ENCODE measurements around the gene NPLOC4.

NPLOC4 gene

GRCh38 chr17:81577278-81578000 lies 59.5 kb downstream of the NPLOC4 start:
- no peaks in the 10 kb centered on the region for H3K9me3 Mint-ChIP-seq
- H3K36me3 Mint-ChIP-seq (ENCODE audit: low read depth): peaks cover 59% of the 10 kb centered on the region
- H3K27ac Mint-ChIP-seq: peak overlapping the region; percentile 71
- no peaks in the 10 kb centered on the region for H3K27me3 Mint-ChIP-seq
- H3K4me3 Mint-ChIP-seq: no peak overlapping the region
- H3K4me1 Mint-ChIP-seq (ENCODE audit: low read depth): peaks cover 20% of the 10 kb centered on the region

GRCh38 chr17:81576621-81577277 lies 60.2 kb downstream of the NPLOC4 start:
- no peak overlapping the region for H3K27ac Mint-ChIP-seq

DNA sequence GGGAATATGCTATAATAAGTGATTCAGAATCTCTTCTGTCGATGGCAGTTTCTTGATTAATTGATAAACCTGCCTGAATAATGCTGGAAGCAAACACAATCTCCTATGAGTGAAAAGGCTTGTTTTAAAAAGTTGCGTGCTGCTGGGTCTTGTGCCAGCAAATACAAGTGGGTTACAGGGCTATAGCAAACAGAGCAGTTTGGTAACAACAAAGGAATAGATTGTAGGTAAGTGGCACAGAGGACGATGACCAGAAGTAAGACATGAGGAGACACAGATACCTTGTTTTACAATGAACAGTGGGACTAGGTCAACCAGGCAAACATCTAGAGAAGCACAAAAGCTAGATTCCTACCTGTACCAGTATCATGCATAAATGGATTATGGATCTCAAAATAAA lies 61.1 kb downstream of the NPLOC4 start:
- peaks cover 20% of the 10 kb centered on the region for H3K4me1 Mint-ChIP-seq (ENCODE audit: low read depth)
- peaks cover 56% of the 10 kb centered on the region for H3K36me3 Mint-ChIP-seq (ENCODE audit: low read depth)
- H3K27ac Mint-ChIP-seq: no peak overlapping the region
- H3K9me3 Mint-ChIP-seq: no peaks in the 10 kb centered on the region
- no peak overlapping the region for H3K4me3 Mint-ChIP-seq
- H3K27me3 Mint-ChIP-seq: no peaks in the 10 kb centered on the region

More at GRCh38 chr17:81576621-81577277, 60.2 kb downstream of the NPLOC4 start:
- peaks cover 20% of the 10 kb centered on the region for H3K4me1 Mint-ChIP-seq (ENCODE audit: low read depth)
- H3K36me3 Mint-ChIP-seq (ENCODE audit: low read depth): peaks cover 58% of the 10 kb centered on the region
- no peak overlapping the region for H3K4me3 Mint-ChIP-seq
- no peaks in the 10 kb centered on the region for H3K9me3 Mint-ChIP-seq
- H3K27me3 Mint-ChIP-seq: no peaks in the 10 kb centered on the region

DNA sequence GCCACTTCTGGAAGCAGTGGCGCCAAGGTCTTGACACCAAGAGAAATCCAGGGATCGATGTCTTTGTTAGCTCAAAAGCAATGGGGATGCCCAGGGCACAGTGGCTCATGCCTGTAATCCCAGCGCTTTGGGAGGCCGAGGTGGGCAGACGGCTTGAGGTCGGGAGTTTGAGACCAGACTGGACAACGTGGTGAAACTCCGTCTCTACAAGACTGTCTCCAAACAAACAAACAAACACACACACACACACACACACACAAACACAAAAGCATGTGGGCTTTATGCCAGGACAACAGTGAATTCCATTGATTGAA lies 62.3 kb downstream of the NPLOC4 start:
- no peak overlapping the region for H3K27ac Mint-ChIP-seq
- H3K36me3 Mint-ChIP-seq (ENCODE audit: low read depth): peaks cover 52% of the 10 kb centered on the region
- H3K4me3 Mint-ChIP-seq: no peak overlapping the region
- no peaks in the 10 kb centered on the region for H3K9me3 Mint-ChIP-seq
- H3K27me3 Mint-ChIP-seq: no peaks in the 10 kb centered on the region
- H3K4me1 Mint-ChIP-seq (ENCODE audit: low read depth): peaks cover 13% of the 10 kb centered on the region

DNA sequence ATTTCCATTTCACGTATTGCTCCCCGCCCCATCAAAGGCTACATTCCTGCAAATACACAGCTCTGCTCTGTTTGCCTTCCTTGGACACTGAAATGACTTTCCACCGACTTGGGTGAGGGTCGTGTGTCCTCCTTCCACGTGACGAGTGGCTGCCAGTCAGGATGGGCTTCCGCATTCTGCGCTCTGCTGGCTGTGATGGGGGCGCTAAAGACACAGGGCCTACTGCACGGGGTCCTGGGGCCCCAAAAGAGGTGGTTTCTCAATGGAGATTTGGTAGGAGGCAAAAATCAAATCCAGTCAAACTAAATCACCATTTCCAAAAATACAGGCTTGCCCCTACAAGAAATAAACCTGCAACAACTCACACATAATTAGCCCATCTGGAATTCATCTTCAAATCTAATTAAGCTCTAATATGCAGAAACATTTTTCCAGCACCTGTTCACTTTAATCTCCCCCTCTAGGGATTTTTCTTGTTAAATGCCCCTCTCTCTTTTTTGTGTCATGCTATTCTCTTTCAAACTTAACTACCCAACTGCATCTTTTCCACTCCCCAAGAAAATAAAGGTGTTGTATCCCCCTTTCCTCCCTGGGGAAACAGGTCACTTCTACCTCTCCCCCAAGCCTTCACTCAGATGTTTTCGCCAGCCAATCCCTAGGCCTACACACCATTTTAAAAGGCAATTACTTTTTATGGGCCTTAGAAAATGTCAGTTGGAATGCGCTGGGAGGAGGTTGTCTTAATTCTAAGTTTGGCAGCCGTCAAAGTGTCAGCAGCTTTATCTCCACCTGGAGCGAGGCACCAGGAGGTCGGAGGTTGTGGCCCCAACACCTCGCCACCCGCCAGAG lies 62.9 kb downstream of the NPLOC4 start:
- Mint-ChIP-seq H3K27ac (no peak overlapping the region), H3K4me1 (ENCODE audit: low read depth) (peaks cover 9% of the 10 kb centered on the region), H3K36me3 (ENCODE audit: low read depth) (peaks cover 50% of the 10 kb centered on the region)

GRCh38 chr17:81572563-81573168 lies 64.2 kb downstream of the NPLOC4 start:
- Mint-ChIP-seq H3K9me3 (no peaks in the 10 kb centered on the region), H3K4me3 (no peak overlapping the region), H3K27me3 (no peaks in the 10 kb centered on the region), H3K4me1 (ENCODE audit: low read depth) (no peaks in the 10 kb centered on the region), H3K27ac (no peak overlapping the region), H3K36me3 (ENCODE audit: low read depth) (peaks cover 51% of the 10 kb centered on the region)

More for the DNA sequence above, 62.9 kb downstream of the NPLOC4 start:
- Mint-ChIP-seq H3K4me3 (no peak overlapping the region), H3K27me3 (no peaks in the 10 kb centered on the region), H3K9me3 (no peaks in the 10 kb centered on the region)

DNA sequence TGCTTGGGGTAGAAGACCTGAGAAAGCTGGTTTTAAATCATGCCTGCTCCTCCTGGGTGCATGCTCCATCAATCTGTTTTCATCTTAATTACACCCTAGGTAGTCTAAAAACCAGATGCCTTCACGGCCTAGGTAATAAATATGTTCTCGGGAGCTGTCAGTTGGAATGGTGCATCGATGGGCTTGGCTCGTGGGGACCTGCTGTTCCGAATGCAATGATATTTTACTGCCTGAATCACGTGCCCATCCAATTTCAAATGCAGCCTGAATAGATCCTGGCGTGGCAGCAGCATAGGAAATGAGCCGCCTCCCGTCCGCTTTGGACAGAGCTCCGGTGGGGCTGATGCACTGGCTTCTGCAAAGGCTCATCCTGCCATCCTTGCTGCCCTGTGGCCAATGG lies 65.9 kb downstream of the NPLOC4 start:
- no peaks in the 10 kb centered on the region for H3K4me1 Mint-ChIP-seq (ENCODE audit: low read depth)
- no peaks in the 10 kb centered on the region for H3K27me3 Mint-ChIP-seq
- peaks cover 54% of the 10 kb centered on the region for H3K36me3 Mint-ChIP-seq (ENCODE audit: low read depth)
- H3K9me3 Mint-ChIP-seq: no peaks in the 10 kb centered on the region
- H3K27ac Mint-ChIP-seq: no peak overlapping the region
- H3K4me3 Mint-ChIP-seq: no peak overlapping the region

DNA sequence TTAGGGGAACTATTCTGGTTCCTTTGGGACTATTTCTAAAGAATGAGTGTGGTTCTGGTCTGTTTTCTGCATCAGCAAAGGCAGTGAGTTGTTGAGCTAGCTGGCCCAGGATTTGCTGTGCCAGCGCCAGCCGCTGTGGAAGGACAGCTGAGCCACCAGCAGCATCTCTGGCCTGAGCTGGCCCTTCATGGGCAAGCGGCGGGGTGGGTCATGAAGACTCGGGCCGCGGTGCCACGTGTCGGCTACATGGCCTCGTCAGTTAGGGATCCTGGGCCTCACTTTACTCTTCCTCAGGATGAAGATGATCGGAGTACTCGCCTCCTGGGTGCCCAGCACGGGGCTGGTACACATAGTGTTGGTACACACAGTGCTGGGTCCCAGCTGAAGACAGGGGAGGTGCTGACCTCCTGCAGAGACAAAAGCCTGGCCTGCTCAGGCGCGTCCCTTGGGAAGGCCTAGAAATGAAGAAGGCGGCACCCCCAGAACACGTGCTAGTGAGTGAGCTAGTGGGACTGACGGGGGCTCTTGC lies 66.9 kb downstream of the NPLOC4 start:
- no peaks in the 10 kb centered on the region for H3K9me3 Mint-ChIP-seq
- H3K4me1 Mint-ChIP-seq (ENCODE audit: low read depth): no peaks in the 10 kb centered on the region
- no peak overlapping the region for H3K4me3 Mint-ChIP-seq
- H3K27ac Mint-ChIP-seq: no peak overlapping the region
- H3K36me3 Mint-ChIP-seq (ENCODE audit: low read depth): peaks cover 55% of the 10 kb centered on the region
- H3K27me3 Mint-ChIP-seq: no peaks in the 10 kb centered on the region

GRCh38 chr17:81568416-81568815 lies 68.5 kb downstream of the NPLOC4 start:
- Mint-ChIP-seq H3K9me3 (no peaks in the 10 kb centered on the region), H3K4me1 (ENCODE audit: low read depth) (no peaks in the 10 kb centered on the region), H3K27me3 (no peaks in the 10 kb centered on the region), H3K4me3 (no peak overlapping the region), H3K36me3 (ENCODE audit: low read depth) (peaks cover 63% of the 10 kb centered on the region), H3K27ac (no peak overlapping the region)

GRCh38 chr17:81567191-81567590 lies 69.7 kb downstream of the NPLOC4 start:
- Mint-ChIP-seq H3K36me3 (ENCODE audit: low read depth) (peaks cover 58% of the 10 kb centered on the region), H3K4me1 (ENCODE audit: low read depth) (no peaks in the 10 kb centered on the region), H3K27me3 (no peaks in the 10 kb centered on the region), H3K27ac (no peak overlapping the region), H3K9me3 (no peaks in the 10 kb centered on the region), H3K4me3 (no peak overlapping the region)

DNA sequence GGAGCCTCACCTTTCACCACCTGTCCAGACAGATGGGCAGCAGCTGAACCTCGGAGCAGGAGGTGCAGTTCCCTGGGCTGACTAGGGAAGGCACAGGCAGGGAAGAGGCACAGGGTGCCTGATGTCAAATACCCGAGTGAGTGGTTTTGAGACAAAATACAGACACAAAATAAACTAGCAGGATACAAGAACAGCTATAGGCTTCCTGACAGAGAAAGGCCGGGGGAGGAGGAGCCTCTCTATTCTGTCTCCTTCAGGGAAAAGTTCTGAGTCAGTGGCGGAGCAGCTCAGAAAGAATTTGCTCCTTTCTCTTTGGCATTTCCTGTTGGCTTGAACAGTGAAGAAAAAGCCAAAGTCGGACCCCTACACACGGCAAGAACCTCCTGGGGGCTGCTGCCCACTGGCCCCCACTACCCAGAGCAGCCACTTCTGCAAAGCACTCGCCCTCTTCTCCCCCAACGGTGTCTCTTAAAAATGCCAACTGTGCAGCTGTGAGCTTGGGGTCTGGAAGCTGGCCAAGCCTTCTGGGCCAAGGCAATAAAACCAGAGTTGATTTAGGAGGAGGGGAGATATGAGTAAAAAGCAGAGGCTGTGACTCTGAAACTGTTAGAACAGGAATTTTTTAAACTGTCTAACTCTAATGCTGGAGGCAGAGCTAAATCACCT lies 70.3 kb downstream of the NPLOC4 start:
- no peaks in the 10 kb centered on the region for H3K9me3 Mint-ChIP-seq
- no peaks in the 10 kb centered on the region for H3K27me3 Mint-ChIP-seq
- H3K4me1 Mint-ChIP-seq (ENCODE audit: low read depth): no peaks in the 10 kb centered on the region
- H3K27ac Mint-ChIP-seq: no peak overlapping the region
- H3K36me3 Mint-ChIP-seq (ENCODE audit: low read depth): peaks cover 58% of the 10 kb centered on the region
- no peak overlapping the region for H3K4me3 Mint-ChIP-seq

- H3K4me3 Mint-ChIP-seq: no peak overlapping the region
- H3K4me1 Mint-ChIP-seq (ENCODE audit: low read depth): peaks cover 11% of the 10 kb centered on the region
- H3K27me3 Mint-ChIP-seq: no peaks in the 10 kb centered on the region
- H3K27ac Mint-ChIP-seq: no peak overlapping the region
- H3K36me3 Mint-ChIP-seq (ENCODE audit: low read depth): peaks cover 62% of the 10 kb centered on the region
- no peaks in the 10 kb centered on the region for H3K9me3 Mint-ChIP-seq
Measured at GRCh38 chr17:81565231-81565630, 71.7 kb downstream of the NPLOC4 start.

GRCh38 chr17:81564778-81565177 lies 72.1 kb downstream of the NPLOC4 start:
- H3K27ac Mint-ChIP-seq: no peak overlapping the region

GRCh38 chr17:81563861-81564586 lies 72.9 kb downstream of the NPLOC4 start:
- H3K27ac Mint-ChIP-seq: no peak overlapping the region
- peaks cover 59% of the 10 kb centered on the region for H3K36me3 Mint-ChIP-seq (ENCODE audit: low read depth)
- peaks cover 11% of the 10 kb centered on the region for H3K4me1 Mint-ChIP-seq (ENCODE audit: low read depth)

More at GRCh38 chr17:81564778-81565177, 72.1 kb downstream of the NPLOC4 start:
- H3K27me3 Mint-ChIP-seq: no peaks in the 10 kb centered on the region
- H3K9me3 Mint-ChIP-seq: no peaks in the 10 kb centered on the region
- peaks cover 11% of the 10 kb centered on the region for H3K4me1 Mint-ChIP-seq (ENCODE audit: low read depth)
- no peak overlapping the region for H3K4me3 Mint-ChIP-seq
- H3K36me3 Mint-ChIP-seq (ENCODE audit: low read depth): peaks cover 59% of the 10 kb centered on the region

More at GRCh38 chr17:81563861-81564586, 72.9 kb downstream of the NPLOC4 start:
- H3K9me3 Mint-ChIP-seq: no peaks in the 10 kb centered on the region
- H3K4me3 Mint-ChIP-seq: no peak overlapping the region
- H3K27me3 Mint-ChIP-seq: no peaks in the 10 kb centered on the region
